Panc1 (cell line): ENCODE data around the gene FGF7. TPM values are rescaled to one million over a fixed set of nuclear protein-coding genes. Genes with fewer than 3 reads are reported as not detected.

ENCODE experiments used
- ATAC-seq: fragments of 200-7000 bp; cut with Tn5 transposase; 2 replicates; pipeline ENCODE4 v1.9.1; 2020; ENCODE audit warnings: mild to moderate bottlenecking, moderate library complexity
- BruUV-seq: library from RNA; stranded (reverse); fragments of 400-500 nt; replicated peaks from 2 replicates; lab custom pipeline; 2021; lab: Mats Ljungman, UMichigan
- CTCF ChIA-PET: fragments of 300-600 bp; sonication (Branson Sonifier 250); formaldehyde crosslinking; loops from one replicate; lab custom pipeline; 2022; ENCODE audit warnings: antibody characterized with exemption; lab: Charles Lee
- POLR2A ChIA-PET: fragments of 300-600 bp; sonication (Branson Sonifier 250); formaldehyde crosslinking; loops from one replicate; lab custom pipeline; 2022; ENCODE audit warnings: antibody characterized with exemption; lab: Charles Lee
- DNase-seq: peaks from one replicate; pipeline ENCODE4 v3.0.0-alpha.2; 2010; ENCODE audit warnings: low read depth, low spot score
- H3K27ac ChIP-seq: 2 replicates; pipeline ENCODE4 v1.5.1; 2011; ENCODE audit warnings: mild to moderate bottlenecking, low read length, inconsistent platforms
- H3K27me3 ChIP-seq: fragments of 200-500 bp; sonication (Bioruptor generic); 2 replicates; pipeline ENCODE4 v1.6.0; 2014; ENCODE audit warnings: low read length, inconsistent platforms; ENCODE audit not compliant: control insufficient read depth, insufficient read depth
- H3K36me3 ChIP-seq: fragments of 200-500 bp; sonication (Bioruptor generic); 2 replicates; pipeline ENCODE4 v1.5.1; 2014; ENCODE audit warnings: inconsistent platforms, mild to moderate bottlenecking, low read length, moderate library complexity; ENCODE audit not compliant: control insufficient read depth, insufficient read depth
- H3K4me1 ChIP-seq: 2 replicates; pipeline ENCODE4 v1.5.1; 2011; ENCODE audit warnings: inconsistent platforms, mild to moderate bottlenecking, low read length, moderate library complexity; ENCODE audit not compliant: control insufficient read depth, insufficient read depth
- H3K4me3 ChIP-seq, 2 experiments: 2 replicates each; pipeline ENCODE4 v1.5.1; 2011 to 2012; ENCODE audit warnings: low read depth in 2 of 2, low read length in 2 of 2, mild to moderate bottlenecking in 2 of 2, inconsistent platforms in 1 of 2, moderate library complexity in 1 of 2
- H3K9me3 ChIP-seq: fragments of 200-500 bp; sonication (Bioruptor generic); 2 replicates; pipeline ENCODE4 v1.5.1; 2014; ENCODE audit warnings: low read depth, mild to moderate bottlenecking, inconsistent platforms, low read length, moderate library complexity; ENCODE audit not compliant: control insufficient read depth, insufficient read depth
- POLR2AphosphoS5 ChIP-seq: IDR thresholded peaks from 2 replicates; pipeline ENCODE4 v1.6.1; 2012; ENCODE audit warnings: mild to moderate bottlenecking, low read depth, low read length, moderate library complexity
- SIN3A ChIP-seq: IDR thresholded peaks from 2 replicates; pipeline ENCODE4 v1.6.1; 2012; ENCODE audit warnings: low read depth, mild to moderate bottlenecking, low read length, moderate library complexity, borderline replicate concordance; ENCODE audit not compliant: insufficient read depth
- TCF7L2 ChIP-seq: IDR thresholded peaks from 2 replicates; pipeline ENCODE4 v1.6.1; 2011; ENCODE audit warnings: mild to moderate bottlenecking, low read depth, low read length, inconsistent platforms
- in situ Hi-C: cut with HindIII; loops from 2 replicates; pipeline ENCODE4 v1.10.0; 2016; ENCODE audit warnings: low sequenced_read_pairs, low pct_unique_long_range_greater_than_20kb
- intact Hi-C: fragments of 100-400 bp; cut with micrococcal nuclease; formaldehyde crosslinking; loops from one replicate; pipeline ENCODE4 v1.10.0; 2022; ENCODE audit not compliant: unreplicated experiment
- total RNA-seq: library from RNA; stranded (reverse); gene quantifications from one replicate; pipeline ENCODE4 v1.2.1, GENCODE V29; 2021; ENCODE audit not compliant: unreplicated experiment
- TF ChIP-seq, protein P1 (sequence below), 2 experiments: IDR thresholded peaks; 2 replicates each; pipeline ENCODE4 v1.6.1; 2011 to 2012; ENCODE audit warnings: low read depth in 2 of 2, control low read depth in 1 of 2, low read length in 1 of 2, mild to moderate bottlenecking in 1 of 2, moderate library complexity in 1 of 2; ENCODE audit not compliant: insufficient read depth in 1 of 2
- TF ChIP-seq, protein P2 (sequence below): fragments of 450-650 bp; IDR thresholded peaks from 2 replicates; pipeline ENCODE4 v1.5.1; 2017; ENCODE audit warnings: mild to moderate bottlenecking

The FGF7 gene
- total RNA-seq, 1 experiment from 2014 or later = not detected

DNA sequence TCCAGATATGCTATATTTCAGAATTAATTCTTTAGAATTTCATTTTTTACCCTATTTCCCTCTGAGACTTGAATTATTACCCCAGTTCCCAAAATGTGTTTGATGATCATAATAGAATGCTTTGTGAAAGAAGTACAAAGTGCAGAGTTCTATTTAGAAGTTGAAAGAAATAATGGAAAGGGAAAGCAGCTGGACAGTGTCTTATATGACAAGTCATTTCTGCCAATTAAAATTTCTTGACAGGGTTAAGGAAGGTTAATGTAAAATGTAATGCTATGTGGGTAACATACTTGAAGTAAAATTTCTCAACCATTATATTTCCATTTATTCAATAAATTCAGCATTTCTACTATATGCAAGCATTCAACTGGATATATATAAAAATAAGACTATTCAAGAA lies 33.1 kb downstream of the FGF7 start:
- Histone ChIP-seq H3K27ac (no peak overlapping the region), H3K9me3 (no peaks in the 10 kb centered on the region), H3K4me1 (no peaks in the 10 kb centered on the region), H3K27me3 (no peaks in the 10 kb centered on the region), H3K36me3 (no peaks in the 10 kb centered on the region), H3K4me3 (no peak overlapping the region)
- DNase-seq (no peak), ATAC-seq (no peak)
- no TSS peak for BruUV-seq
- POLR2A ChIA-PET = no interaction called here
- intact Hi-C loops (no loop called here), in situ Hi-C loops (no loop called here)
- CTCF ChIA-PET = no interaction called here
- no peak for TF ChIP-seq SIN3A

DNA sequence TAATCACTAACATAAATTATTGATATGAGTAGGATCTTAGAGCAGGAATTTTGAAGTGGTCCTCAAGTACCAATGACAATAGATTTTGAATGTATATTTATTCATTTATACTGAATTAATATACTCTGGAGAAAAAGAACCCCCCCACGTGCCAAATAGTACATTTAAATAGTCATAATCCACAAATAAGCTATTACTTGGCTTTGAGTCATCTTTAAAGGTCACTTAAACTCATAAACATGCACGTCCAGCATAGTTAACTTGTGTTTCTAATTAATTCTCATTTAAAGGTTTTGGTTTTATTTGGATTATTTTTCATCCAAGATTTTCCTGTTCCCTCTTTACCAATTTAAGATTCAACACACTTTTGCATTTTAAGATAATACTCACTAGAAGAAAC lies 35.1 kb downstream of the FGF7 start:
- CTCF ChIA-PET = no interaction called here
- in situ Hi-C loops = no loop called here
- BruUV-seq = no TSS peak

DNA sequence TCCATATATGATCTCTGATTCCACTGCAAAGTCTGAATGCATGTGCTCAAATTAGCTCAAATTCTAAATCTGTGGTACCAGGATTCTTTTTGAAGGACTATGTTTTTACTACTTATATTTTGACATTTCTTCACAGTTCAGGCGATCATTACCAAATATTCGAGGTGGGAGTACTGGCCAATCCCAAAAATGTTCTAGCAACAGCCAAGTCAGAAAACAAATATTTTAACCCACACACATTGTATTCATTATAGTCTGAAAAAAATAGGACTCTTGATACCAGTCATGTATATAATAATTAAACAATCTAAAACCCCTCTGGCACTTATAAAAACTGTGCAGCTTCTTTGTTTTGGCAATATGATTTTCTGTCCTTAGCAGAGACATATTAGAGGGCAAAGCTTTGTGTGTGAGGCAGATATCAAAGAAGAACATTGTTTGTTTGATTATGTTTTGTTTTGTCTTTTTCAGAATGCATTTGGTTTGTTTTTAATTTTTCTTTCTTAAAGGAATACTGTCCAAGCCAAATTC lies 37.4 kb downstream of the FGF7 start:
- TF ChIP-seq, protein P1, sequence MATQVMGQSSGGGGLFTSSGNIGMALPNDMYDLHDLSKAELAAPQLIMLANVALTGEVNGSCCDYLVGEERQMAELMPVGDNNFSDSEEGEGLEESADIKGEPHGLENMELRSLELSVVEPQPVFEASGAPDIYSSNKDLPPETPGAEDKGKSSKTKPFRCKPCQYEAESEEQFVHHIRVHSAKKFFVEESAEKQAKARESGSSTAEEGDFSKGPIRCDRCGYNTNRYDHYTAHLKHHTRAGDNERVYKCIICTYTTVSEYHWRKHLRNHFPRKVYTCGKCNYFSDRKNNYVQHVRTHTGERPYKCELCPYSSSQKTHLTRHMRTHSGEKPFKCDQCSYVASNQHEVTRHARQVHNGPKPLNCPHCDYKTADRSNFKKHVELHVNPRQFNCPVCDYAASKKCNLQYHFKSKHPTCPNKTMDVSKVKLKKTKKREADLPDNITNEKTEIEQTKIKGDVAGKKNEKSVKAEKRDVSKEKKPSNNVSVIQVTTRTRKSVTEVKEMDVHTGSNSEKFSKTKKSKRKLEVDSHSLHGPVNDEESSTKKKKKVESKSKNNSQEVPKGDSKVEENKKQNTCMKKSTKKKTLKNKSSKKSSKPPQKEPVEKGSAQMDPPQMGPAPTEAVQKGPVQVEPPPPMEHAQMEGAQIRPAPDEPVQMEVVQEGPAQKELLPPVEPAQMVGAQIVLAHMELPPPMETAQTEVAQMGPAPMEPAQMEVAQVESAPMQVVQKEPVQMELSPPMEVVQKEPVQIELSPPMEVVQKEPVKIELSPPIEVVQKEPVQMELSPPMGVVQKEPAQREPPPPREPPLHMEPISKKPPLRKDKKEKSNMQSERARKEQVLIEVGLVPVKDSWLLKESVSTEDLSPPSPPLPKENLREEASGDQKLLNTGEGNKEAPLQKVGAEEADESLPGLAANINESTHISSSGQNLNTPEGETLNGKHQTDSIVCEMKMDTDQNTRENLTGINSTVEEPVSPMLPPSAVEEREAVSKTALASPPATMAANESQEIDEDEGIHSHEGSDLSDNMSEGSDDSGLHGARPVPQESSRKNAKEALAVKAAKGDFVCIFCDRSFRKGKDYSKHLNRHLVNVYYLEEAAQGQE (IDR thresholded peaks at IDR 0.05; ENCODE audit: insufficient read depth in 1 of 2, low read depth in 2 of 2, low read length in 1 of 2) = no peak
- TF ChIP-seq, protein P2, sequence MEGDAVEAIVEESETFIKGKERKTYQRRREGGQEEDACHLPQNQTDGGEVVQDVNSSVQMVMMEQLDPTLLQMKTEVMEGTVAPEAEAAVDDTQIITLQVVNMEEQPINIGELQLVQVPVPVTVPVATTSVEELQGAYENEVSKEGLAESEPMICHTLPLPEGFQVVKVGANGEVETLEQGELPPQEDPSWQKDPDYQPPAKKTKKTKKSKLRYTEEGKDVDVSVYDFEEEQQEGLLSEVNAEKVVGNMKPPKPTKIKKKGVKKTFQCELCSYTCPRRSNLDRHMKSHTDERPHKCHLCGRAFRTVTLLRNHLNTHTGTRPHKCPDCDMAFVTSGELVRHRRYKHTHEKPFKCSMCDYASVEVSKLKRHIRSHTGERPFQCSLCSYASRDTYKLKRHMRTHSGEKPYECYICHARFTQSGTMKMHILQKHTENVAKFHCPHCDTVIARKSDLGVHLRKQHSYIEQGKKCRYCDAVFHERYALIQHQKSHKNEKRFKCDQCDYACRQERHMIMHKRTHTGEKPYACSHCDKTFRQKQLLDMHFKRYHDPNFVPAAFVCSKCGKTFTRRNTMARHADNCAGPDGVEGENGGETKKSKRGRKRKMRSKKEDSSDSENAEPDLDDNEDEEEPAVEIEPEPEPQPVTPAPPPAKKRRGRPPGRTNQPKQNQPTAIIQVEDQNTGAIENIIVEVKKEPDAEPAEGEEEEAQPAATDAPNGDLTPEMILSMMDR = no peak
- TF ChIP-seq TCF7L2 (no peak), SIN3A (no peak), POLR2AphosphoS5 (no peak)
- H3K27ac ChIP-seq = no peak overlapping the region
- ATAC-seq = no peak
- H3K27me3 ChIP-seq = no peaks in the 10 kb centered on the region
- H3K4me1 ChIP-seq = no peaks in the 10 kb centered on the region
- no TSS peak for BruUV-seq
- no peaks in the 10 kb centered on the region for H3K9me3 ChIP-seq
- intact Hi-C loops (no loop called here), in situ Hi-C loops (no loop called here)
- ChIA-PET CTCF (no interaction called here), POLR2A (no interaction called here)
- H3K36me3 ChIP-seq = no peaks in the 10 kb centered on the region
- DNase-seq = no peak
- no peak overlapping the region for H3K4me3 ChIP-seq

More for the DNA sequence above, 35.1 kb downstream of the FGF7 start:
- Histone ChIP-seq H3K27ac (no peak overlapping the region), H3K4me1 (no peaks in the 10 kb centered on the region), H3K9me3 (no peaks in the 10 kb centered on the region), H3K4me3 (no peak overlapping the region), H3K36me3 (no peaks in the 10 kb centered on the region), H3K27me3 (no peaks in the 10 kb centered on the region)
- POLR2A ChIA-PET = no interaction called here
- ATAC-seq = no peak
- no peak for TF ChIP-seq SIN3A
- no peak for TF ChIP-seq POLR2AphosphoS5
- TF ChIP-seq, protein P2 = no peak
- no peak for TF ChIP-seq TCF7L2
- TF ChIP-seq, protein P1 (IDR thresholded peaks at IDR 0.05; ENCODE audit: insufficient read depth in 1 of 2, low read depth in 2 of 2, low read length in 1 of 2) = no peak
- intact Hi-C loops = no loop called here
- DNase-seq = no peak
